ENCODE results near the gene RTTN.

RTTN gene

DNA sequence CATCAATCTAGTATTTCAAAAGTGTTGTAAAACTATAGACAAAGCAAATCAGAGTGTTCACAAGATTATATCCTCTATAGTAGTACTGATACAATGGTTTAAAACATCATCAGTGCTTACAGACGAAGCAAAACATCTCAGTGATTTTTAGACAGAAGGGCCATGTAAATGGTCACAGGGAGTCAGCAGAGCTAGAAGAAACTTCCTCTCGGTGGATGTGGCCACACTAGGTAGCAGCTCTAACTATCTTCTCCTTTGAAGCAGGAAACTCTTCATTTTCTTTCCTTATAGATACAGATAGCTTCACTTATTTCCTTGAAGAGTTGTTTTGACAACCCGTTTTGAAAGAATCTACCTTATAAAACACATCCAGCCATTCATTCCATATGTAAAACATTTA is 177.4 kb downstream of the RTTN start:
- no peak for DNase-seq

DNA sequence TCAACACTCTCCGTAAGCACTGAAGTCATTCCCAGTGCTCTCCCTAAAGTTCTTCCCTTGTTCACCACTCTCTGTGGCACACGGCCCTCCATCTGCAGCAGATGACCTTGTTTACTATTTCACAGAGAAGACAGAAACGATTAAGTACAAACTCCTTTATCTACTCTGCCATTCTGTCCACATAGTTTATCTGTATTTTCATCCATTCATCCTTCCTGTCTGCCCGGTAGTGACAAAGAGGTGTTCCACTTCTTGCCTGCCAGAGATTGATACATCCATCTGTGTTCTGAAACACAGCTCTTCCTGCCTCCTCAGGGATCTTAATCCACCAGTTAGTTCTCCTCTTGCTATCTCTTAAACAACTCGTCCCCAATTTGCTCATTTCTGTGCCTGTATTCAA is 179.9 kb downstream of the RTTN start:
- DNase-seq: no peak

DNA sequence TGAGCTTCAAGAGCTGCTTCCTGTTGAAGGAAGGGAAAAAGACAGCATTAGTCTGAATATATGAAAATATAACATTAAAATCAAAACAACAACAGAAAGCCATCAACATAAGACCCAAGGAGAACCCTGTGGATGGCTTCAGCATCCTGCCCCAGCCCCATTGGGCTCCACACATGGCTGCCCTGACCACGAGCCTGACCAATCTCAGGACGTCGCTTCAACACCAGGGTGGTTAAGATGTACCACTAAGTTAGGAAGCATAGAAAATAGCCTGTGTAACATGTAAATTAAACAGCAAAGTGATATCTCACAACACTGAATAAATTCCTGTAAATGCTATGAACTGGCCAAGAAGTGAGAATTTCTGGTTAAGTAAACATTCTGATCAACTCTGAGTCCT is 180.7 kb downstream of the RTTN start:
- no peak for DNase-seq

DNA sequence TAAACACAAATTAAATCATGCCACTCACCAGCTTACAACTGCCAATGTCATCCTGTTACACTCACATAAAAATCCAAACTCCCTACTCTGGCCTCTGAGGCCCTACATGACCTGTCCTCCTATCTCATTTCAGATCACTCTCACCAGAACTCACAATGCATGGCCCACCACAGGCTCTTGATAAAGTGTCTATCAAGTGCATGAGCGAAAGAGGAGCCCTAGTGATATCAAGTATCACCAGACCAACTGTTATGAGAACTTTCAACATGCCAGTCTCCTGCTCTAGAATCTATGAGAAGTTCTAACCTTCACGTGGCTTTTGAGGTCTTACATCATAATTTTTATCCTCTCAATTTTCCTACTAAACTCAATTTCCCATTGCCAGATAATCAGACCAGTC is 181.4 kb downstream of the RTTN start:
- no peak for DNase-seq

DNA sequence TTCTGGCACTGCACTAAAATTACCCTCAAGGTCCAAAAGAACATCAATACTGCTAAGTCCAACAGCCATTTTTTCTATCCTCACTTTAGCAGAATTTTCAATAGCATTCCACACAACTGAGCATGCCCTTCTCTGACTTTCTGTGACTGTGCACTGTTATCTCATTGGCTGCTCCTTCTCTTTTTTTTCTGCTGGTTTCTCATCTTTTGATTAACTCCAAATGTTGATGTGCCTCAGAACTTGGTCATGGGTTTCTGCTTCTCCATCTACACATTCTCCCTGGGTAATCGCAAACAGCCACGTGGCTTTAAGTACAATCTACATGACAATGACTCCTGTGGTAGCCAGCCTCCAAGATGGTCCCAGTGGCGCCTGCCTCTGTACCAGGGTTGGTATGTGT is 182.9 kb downstream of the RTTN start:
- no peak for DNase-seq

DNA sequence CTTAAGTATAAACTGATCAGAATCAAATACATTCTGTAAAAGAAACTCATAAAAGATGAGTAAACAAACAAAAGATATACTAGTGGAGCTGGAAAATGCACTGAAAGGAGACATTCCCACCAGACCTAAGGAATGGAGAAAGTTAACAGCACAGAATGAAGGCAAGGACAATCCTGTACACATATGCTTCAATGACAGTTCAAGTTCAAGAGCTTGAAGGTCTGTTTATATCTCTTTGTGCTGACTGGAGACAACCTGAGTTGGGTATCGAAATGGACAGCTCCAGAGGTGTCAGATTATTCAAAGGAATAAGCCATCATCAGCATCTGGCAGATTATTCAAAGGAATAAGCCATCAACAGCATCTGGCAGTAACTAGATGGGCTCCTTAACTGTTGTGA is 184.0 kb downstream of the RTTN start:
- no peak for DNase-seq

DNA sequence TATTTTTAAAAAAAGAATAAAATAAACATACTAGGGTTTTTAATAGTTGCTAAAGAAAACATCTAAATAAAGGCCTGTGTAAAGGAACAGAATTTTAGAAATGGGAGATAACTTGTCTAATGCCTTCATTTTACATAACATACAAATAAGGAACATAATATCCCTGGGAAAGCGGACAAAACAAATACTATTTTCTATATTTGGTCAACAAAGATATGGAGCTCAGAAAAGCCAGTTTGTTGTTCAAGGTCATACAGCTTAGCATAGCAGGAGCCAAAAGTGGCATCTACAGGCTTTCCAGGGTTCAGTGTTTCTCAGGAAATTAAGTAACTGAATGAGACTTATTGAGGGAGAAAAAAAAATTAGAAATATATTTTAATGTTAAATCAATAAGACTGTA is 184.4 kb downstream of the RTTN start:
- no peak for DNase-seq

DNA sequence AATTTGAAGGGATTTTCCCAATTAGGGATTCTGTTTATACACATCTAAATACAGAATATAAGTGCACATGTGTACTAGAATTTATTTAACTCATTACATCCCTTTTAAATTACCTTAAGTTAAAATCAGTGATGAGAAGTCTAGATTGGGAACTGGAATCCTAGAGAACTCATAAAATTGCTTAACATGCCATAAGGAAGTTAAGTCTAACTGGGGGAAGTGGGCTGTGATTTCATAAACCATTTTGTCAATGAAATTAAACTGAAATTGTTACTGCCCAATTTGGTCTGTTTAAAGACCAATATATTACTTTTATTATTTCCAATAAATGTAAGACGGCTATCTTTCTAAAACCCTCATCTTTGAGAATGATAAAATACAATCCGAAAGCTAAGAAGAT is 185.5 kb downstream of the RTTN start:
- DNase-seq: no peak

DNA sequence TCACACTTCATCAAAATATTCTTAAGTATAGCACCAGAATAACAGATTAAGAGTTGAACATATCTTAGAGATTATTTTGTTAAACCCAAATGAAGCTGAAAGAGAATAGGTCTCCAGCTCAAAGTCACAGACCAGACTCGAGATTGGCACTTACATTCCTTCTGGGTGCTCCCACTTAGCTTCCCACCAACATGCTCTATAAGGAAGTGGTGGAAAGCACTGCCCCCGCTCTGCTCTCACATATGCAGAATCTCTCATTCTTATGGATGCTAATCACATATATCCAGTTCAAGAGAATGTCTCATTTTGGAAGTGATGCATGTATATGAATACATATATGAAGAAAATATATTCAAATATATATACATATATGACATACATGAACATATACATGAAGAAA is 186.4 kb downstream of the RTTN start:
- peak in 3 of 58 donors; percentile 5 to 15 (median 9) for DNase-seq

DNA sequence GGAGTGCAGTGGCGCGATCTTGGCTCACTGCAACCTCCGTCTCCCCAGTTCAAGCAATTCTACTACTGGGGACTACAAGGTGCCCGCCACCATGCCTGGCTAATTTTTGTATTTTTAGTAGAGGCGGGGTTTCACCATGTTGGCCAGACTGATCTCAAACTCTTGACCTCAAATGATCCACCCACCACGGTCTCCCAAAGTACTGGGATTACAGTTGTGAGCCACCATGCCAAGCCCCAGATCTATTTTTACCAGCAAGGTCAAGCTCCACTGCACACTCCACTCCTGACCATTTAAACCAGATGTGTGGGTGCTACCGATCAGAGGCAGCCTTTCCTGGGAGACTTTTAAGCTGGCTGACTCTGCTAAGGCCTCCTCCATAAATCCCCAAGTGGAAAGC is 190.4 kb downstream of the RTTN start:
- DNase-seq: no peak

DNA sequence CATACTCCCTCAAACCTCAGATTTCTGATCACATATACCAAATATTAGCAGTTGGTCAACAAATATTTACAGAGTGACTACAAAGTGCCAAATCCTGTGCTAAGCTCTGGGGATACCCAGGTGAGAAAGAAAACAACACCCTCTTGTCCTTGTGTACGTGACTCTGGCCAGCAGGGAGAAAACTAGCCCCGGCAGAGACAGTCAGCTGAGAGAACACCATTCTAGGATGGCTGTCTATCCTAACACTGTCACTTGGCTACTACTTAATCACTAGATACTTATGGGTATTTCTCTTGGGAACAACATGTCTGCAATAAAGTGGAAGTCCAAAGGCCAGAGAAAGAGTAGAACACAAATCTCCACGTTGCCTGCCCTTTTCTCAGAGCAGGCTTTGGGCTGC is 199.9 kb downstream of the RTTN start:
- no peak for DNase-seq

DNA sequence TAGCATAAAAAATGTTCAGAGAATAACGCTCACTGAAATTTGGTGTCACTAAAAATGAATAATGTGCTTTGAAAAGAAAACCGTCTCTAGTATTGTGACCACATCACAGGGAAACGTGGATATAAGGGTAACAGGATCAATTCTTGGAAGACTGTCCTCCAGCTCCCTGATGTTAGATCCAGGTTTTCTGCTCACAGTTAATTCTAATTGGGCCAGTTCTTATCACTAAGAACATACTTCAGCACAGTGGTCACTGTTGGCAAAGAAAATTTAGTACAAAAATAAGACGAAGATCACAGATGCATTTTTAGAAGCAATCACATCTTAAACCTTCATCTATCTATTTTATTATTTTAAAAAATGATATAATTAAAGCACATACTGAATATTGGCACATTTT is 200.8 kb downstream of the RTTN start:
- DNase-seq: no peak

DNA sequence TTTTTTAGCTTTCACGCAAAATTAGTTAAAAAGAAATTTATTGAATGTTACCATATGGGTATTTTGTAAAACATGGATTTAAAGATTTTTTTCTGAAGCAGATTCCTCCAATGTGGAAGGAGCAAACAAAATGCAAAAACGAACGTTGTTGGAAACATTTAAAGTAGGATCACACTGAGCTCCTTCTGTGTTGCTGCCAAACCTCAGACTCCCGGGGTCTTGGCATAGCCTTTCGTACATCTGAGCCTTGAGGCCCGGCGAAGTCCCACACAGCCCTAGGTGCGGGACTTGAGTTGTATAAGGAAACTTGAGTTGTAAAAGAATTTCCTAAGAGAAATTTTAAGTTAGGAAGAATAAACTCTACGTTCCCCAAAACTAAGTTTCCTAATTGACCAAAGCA is 205.8 kb downstream of the RTTN start:
- DNase-seq: no peak

DNA sequence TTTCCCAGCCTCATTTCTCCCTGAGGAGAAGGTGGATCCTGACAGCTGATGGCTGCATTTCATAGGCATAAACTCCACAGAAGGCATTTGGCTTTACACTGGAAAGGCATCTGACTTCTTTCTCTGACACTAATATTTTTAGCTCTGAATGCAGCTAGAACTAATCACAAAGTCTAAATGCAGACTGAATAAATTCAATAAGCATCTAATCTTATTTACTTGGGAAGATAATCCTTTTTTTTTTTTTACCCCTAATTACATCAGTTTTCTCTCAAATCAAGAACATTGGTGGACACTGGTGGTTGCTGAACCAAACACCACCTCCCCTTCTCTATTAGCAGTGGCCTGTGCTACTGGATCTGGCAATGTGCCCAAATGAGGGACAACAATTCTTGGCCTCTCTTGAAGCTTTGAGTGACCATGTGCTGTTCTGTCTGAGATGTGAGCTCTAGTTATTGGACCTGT is 206.9 kb downstream of the RTTN start:
- DNase-seq: peak in 1 of 58 donors; percentile 7

DNA sequence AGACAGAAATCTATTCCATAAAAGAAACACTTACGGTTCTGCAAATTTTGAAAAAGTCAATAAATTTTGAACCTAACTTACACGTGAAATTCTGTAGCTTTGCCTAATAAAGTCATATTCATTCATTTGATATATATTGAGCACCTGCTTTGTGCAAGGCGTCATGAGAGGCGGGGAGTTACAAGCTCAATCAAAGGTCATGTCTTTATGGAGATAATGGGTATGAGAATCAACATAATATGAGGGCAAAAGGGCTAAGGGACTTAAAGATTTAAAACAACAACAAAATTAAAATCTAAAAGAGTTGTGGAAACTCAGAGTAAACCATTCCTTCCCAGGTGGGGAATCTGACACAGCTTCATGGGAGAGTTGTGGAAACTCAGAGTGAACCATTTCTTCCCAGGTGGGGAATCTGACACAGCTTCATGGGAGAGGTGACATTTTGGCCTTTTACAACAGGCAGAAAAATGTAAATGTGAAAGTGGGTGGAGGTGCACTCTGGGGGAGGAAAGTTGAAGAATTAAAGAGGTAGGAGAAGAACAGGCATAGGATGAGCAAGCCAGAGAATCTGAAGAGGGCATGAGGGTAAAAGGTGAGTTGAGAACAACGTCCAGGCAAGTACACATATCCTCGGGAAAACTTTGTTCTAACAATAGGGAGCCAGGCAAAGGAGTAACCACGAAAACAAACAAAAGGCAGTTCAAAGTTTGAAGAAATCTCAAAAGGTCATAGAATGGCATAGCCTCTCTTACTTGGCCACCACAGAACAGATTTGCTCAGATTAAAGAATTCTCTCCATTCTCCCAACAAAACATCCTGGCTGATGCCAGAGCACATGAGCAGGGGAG is 208.3 kb downstream of the RTTN start:
- DNase-seq: no peak

DNA sequence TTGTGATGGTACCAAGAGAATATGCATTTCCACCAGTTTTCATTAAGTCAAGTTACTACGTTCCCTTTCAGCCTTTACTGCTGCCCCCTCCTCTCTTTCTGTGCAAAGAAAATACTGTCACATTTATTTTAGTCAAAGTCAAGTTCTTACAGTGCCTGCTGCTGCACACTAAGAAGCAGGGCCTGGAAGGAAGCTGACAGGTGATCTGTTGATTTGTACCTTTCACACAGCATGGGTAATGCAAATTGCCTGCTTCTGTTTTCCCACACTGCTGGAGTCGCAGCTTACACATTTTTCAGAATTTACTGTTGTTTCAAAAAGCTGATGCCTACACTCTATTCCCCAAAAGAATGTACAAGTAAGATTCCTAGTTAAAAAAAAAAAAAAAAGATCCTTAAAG is 209.1 kb downstream of the RTTN start:
- no peak for DNase-seq

DNA sequence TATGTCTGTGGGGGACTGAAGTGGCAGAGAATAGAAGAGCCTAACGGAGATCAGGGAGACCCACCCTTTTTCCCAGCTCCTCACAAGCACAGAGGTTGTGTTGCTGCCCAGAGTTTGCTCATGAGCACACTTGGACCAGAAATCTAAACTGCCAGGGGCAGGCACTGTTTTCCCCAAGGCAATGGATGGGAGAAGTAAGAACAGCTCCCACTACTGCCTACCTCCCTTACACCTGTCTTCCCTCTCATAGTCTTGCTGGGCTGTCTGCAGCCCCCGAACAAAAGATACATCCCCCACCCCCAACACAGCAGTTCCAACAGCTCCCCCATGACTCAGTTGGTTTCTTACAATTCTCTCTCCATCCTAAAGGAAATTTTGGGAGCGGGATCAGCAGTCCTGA is 209.7 kb downstream of the RTTN start:
- DNase-seq: no peak

DNA sequence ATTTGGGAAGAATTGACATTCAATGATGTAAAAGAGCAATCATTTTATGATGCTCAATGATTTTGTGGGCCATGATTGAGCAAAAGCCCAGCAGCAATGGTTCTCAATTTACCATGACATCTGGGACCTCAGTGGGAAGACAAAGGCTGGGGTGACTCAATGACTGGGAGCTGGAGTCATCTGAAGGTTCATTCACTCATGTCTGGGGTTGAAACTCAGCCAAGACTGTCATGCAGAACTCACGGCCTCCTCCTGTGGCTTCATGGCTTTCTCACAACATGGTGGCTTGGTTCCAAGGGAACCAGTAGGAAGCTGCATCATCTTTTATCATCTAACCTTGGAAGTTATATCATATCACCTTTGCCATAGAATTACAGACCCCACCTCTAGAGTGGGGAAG is 212.7 kb downstream of the RTTN start:
- no peak for DNase-seq

DNA sequence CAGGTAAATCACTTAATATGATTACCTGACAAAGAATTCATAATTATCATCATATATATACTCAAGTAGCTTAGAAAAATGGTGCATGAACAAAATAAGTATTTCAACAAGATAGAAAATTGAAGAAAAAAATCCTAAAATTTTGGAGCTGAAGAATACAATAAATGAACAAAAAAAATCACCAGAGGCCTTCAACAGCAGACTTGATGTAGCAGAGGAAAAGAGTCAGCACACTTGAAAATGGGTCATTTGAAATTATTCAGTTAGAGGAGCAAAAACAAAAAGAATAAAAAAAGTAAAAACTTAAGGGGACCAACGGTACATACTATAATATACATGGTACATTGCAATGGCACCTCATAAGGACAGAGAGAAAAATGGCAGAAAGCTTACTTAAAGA is 217.6 kb downstream of the RTTN start:
- no peak for DNase-seq

DNA sequence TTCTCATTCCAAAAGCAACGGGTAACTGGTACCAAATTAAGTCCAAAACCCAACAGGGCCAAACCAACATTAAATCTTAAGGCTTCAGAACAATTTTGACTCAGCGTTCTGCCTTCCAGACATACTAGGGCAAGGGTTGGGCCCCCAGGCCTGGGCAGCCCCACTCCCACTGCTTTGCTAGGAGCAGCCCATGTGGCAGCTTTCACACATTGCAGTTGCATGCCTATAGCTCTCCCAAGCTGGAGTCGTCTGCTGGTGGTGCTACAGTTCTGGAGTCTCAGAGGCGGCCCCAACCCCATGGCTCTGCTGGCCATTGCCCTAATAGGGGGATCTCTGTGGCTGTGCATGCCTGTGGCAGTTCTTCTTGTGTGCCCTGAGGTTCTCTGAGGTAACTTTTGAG is 220.2 kb downstream of the RTTN start:
- no peak for DNase-seq

DNA sequence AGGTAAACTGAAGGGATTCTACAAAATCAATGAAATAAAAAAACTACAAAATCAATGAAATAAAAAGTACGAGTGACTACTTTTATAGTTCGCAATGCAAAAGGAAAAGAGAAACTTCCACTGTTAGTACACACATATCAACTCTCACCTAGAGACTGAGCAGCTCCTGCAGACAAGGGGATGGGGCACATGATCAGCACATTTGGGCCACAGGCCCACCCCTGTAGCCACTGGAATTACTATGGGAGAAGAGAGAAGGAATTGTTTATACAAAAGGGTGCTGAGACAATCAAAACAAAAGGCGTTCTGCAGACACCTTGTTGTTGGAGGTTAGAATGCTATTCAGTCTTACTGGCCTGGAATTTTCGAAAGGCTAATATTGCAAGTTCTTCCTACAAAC is 223.1 kb downstream of the RTTN start:
- no peak for DNase-seq

DNA sequence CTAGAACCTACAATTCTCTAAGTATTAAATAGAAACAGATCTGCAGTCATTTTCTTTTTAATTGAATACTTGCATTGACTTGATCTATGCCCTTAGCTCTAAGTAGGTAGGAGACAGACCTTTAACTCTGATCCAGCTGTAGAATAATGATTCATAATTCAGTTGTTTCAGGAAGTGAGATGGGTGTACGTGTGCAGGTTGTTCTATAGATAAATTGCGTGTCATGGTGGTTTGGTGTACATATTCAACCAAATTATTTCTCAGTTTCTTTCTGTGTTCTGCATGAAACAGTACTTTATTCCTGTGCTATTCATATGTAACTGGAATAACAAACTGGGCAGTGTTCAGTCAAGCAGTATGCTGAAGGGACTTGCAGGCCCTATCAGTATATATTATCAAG is 223.5 kb downstream of the RTTN start:
- DNase-seq: no peak

DNA sequence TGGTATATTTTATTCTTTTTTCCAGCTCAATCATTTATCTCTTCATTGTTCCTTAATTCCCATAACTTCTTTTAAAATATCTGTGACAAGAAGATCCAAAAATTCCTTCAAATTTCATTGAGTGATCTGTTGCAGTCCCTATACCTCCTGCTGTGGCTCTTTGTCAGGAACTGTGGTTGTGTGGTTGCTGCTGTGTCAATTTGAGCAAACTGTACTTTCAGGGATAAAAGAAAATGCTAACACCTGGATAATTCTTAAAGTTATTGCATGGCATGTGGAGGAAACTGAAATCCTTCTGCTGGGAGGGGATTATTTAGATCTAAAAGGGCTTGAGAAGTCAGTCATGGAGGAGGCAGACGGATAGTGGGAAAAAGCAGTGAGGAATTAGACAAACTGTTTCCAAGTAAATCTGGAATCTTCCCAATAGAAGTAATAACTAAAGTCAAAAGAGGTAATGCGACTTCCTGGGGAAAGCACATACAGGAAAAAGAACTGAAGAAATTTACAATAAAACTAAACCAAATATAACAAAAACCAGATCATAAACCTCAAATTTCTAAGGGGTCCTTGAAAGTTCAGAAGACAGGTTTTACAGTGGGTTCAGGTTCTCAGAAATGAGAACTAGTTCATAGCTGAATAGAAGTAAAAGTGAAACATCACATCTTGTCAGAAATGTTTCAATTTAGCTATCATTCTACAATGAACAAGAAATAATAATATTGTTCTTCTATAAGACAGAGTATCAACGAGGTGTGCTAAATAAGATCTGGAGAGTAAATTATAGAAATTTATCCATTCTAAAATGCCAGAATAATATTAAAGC is 224.3 kb downstream of the RTTN start:
- DNase-seq: no peak
